Ishikawa (cell line): Measurements from ENCODE around the gene ATG7.

Experiments used
- EP300 ChIP-seq: IDR thresholded peaks from 2 replicates; pipeline ENCODE4 v1.6.1; 2012; ENCODE audit warnings: borderline replicate concordance
- FOXM1 ChIP-seq: IDR thresholded peaks from 2 replicates; pipeline ENCODE4 v1.6.1; 2012; ENCODE audit warnings: low read depth, borderline replicate concordance
- MAX ChIP-seq: IDR thresholded peaks from 2 replicates; pipeline ENCODE4 v1.6.1; 2012
- TAF1 ChIP-seq: IDR thresholded peaks from 2 replicates; pipeline ENCODE4 v1.6.1; 2012; ENCODE audit warnings: low read depth, mild to moderate bottlenecking

- TF ChIP-seq FOXM1 (no peak), EP300 (no peak), MAX (no peak), TAF1 (no peak)
Measured at GRCh38 chr3:11447584-11448200, 175.5 kb downstream of the ATG7 start.
